NCI-H748 (cell line): ENCODE measurements around the gene NPLOC4.

Experiments used
- DNase-seq: peaks from one replicate; lab custom pipeline; 2025; ENCODE audit not compliant: unreplicated experiment; lab: John Stamatoyannopoulos, UW

The NPLOC4 gene

GRCh38 chr17:81664051-81664470 is 27.1 kb upstream of the NPLOC4 start:
- no peak for DNase-seq

GRCh38 chr17:81662002-81662401 is 25.1 kb upstream of the NPLOC4 start:
- no peak for DNase-seq

- no peak for DNase-seq
Measured at GRCh38 chr17:81660441-81660840, 23.5 kb upstream of the NPLOC4 start.

GRCh38 chr17:81659038-81659437 is 22.1 kb upstream of the NPLOC4 start:
- DNase-seq, result no peak

GRCh38 chr17:81656835-81657234 is 19.9 kb upstream of the NPLOC4 start:
- no peak for DNase-seq

- DNase-seq, result no peak
Measured at GRCh38 chr17:81656118-81656743, 19.3 kb upstream of the NPLOC4 start, which contains the start of gene PDE6G. TSS of gene PDE6G (minus strand) at chr17:81656542. CDS start at chr17:81653305, 3,237 bp downstream.

- DNase-seq, result no peak
Measured at GRCh38 chr17:81655378-81656117, 18.6 kb upstream of the NPLOC4 start.

- DNase-seq, result no peak
Measured at GRCh38 chr17:81652906-81653771, 16.2 kb upstream of the NPLOC4 start.

- DNase-seq, result no peak
Measured at GRCh38 chr17:81651692-81652091, 14.8 kb upstream of the NPLOC4 start.

- no peak for DNase-seq
Measured at GRCh38 chr17:81650951-81651350, 14.0 kb upstream of the NPLOC4 start.

- DNase-seq, result no peak
Measured at GRCh38 chr17:81648707-81649085, 11.8 kb upstream of the NPLOC4 start.

GRCh38 chr17:81648013-81648706 is 11.2 kb upstream of the NPLOC4 start:
- DNase-seq, result no peak

- DNase-seq, result no peak
Measured at GRCh38 chr17:81647640-81648012, 10.7 kb upstream of the NPLOC4 start.

GRCh38 chr17:81646869-81647600 is 10.1 kb upstream of the NPLOC4 start:
- DNase-seq, result no peak

- no peak for DNase-seq
Measured at GRCh38 chr17:81644976-81645952, 8.4 kb upstream of the NPLOC4 start.

GRCh38 chr17:81644496-81644895 is 7.6 kb upstream of the NPLOC4 start:
- no peak for DNase-seq

GRCh38 chr17:81641825-81642489 is 5.0 kb upstream of the NPLOC4 start:
- DNase-seq, result no peak

- no peak for DNase-seq
Measured at GRCh38 chr17:81640011-81640410, 3.1 kb upstream of the NPLOC4 start.

GRCh38 chr17:81638683-81639082 is 1.8 kb upstream of the NPLOC4 start:
- no peak for DNase-seq
